PFSK-1 (cell line): Measurements from ENCODE around the gene GGT6.

Experiments
- FOXP2 ChIP-seq: optimal IDR thresholded peaks from 2 replicates; pipeline ENCODE3; 2011; ENCODE audit warnings: borderline replicate concordance, control low read depth, inconsistent platforms; ENCODE audit not compliant: insufficient read depth; ENCODE audit errors: extremely low read length, extremely low read depth
- POLR2AphosphoS5 ChIP-seq: IDR thresholded peaks from 2 replicates; pipeline ENCODE4 v1.6.1; 2012; ENCODE audit warnings: low read depth, mild to moderate bottlenecking, control low read depth, low read length, moderate library complexity
- REST ChIP-seq, 2 experiments: IDR thresholded peaks; 2 replicates each; pipeline versions ENCODE4 v1.6.1 to v1.8.0; 2011 to 2012; ENCODE audit warnings: low read depth in 2 of 2, low read length in 2 of 2, control low read depth in 1 of 2, inconsistent platforms in 1 of 2, mild to moderate bottlenecking in 1 of 2, moderate library complexity in 1 of 2; ENCODE audit not compliant: insufficient read depth in 1 of 2
- SIN3A ChIP-seq: IDR thresholded peaks from 2 replicates; pipeline ENCODE4 v1.6.1; 2012; ENCODE audit warnings: mild to moderate bottlenecking, low read length, moderate library complexity, borderline replicate concordance; ENCODE audit not compliant: insufficient read depth
- TAF1 ChIP-seq: IDR thresholded peaks from 2 replicates; pipeline ENCODE4 v1.6.1; 2012; ENCODE audit warnings: low read length, control low read depth, borderline replicate concordance; ENCODE audit not compliant: insufficient read depth

Gene GGT6

GRCh38 chr17:4577386-4577993, 17.1 kb upstream of the GGT6 start:
- TF ChIP-seq SIN3A (no peak), TAF1 (no peak), REST (IDR thresholded peaks at IDR 0.05; ENCODE audit: insufficient read depth in 1 of 2, low read depth in 2 of 2, low read length in 2 of 2) (no peak), FOXP2 (no peak), POLR2AphosphoS5 (no peak)

GRCh38 chr17:4576729-4577322, 16.4 kb upstream of the GGT6 start:
- TF ChIP-seq REST (IDR thresholded peaks at IDR 0.05; ENCODE audit: insufficient read depth in 1 of 2, low read depth in 2 of 2, low read length in 2 of 2) (no peak), TAF1 (no peak), SIN3A (no peak), FOXP2 (no peak)

- TF ChIP-seq SIN3A (no peak), REST (IDR thresholded peaks at IDR 0.05; ENCODE audit: insufficient read depth in 1 of 2, low read depth in 2 of 2, low read length in 2 of 2) (no peak), TAF1 (no peak), FOXP2 (no peak), POLR2AphosphoS5 (no peak)
Measured at GRCh38 chr17:4576161-4576558, 15.8 kb upstream of the GGT6 start.

- TF ChIP-seq SIN3A (no peak), TAF1 (no peak), FOXP2 (no peak), REST (IDR thresholded peaks at IDR 0.05; ENCODE audit: insufficient read depth in 1 of 2, low read depth in 2 of 2, low read length in 2 of 2) (no peak), POLR2AphosphoS5 (no peak)
Measured at GRCh38 chr17:4574448-4575045, 14.2 kb upstream of the GGT6 start.
